HepG2 (cell line): Measurements from ENCODE around the gene SLC11A1. TPM values are rescaled to one million over a fixed set of nuclear protein-coding genes. Genes with fewer than 3 reads are reported as not detected.

Experiments
- ASH2L ChIP-seq: fragments of 300-600, 200-600 bp; sonication (generic); IDR thresholded peaks from 2 replicates; pipeline ENCODE4 v1.7.0; 2017; ENCODE audit warnings: low read depth, mild to moderate bottlenecking, moderate library complexity, mixed read lengths, low read length; ENCODE audit not compliant: insufficient read length
- ATF7 ChIP-seq, 2 experiments: fragments of 450-650 bp in 1 of 2; sonication (generic) in 1 of 2; formaldehyde crosslinking in 1 of 2; IDR thresholded peaks; 2 replicates each; pipeline versions ENCODE4 v1.4.0 to v1.6.1; 2016 to 2020; ENCODE audit warnings: antibody characterized with exemption in 1 of 2, mild to moderate bottlenecking in 1 of 2, missing genetic modification reagents in 1 of 2
- CHCHD3 ChIP-seq: sonication (generic); formaldehyde crosslinking; IDR thresholded peaks from 2 replicates; pipeline ENCODE4 v1.8.0; 2022; ENCODE audit warnings: mild to moderate bottlenecking, missing genetic modification reagents, moderate library complexity
- ESRRA ChIP-seq: sonication (generic); formaldehyde crosslinking; IDR thresholded peaks from 2 replicates; pipeline ENCODE4 v1.5.1; 2020; ENCODE audit warnings: mild to moderate bottlenecking, low read depth, missing genetic modification reagents
- IKZF1 ChIP-seq: fragments of 450-650 bp; IDR thresholded peaks from 2 replicates; pipeline ENCODE4 v1.7.1; 2016
- IKZF4 ChIP-seq: sonication (generic); formaldehyde crosslinking; IDR thresholded peaks from 2 replicates; pipeline ENCODE4 v1.5.1; 2020; ENCODE audit warnings: borderline replicate concordance, mild to moderate bottlenecking, low read depth, missing genetic modification reagents; ENCODE audit errors: not compliant biosample characterization
- MED1 ChIP-seq: sonication (generic); formaldehyde crosslinking; IDR thresholded peaks from 2 replicates; pipeline ENCODE4 v1.4.0; 2020; ENCODE audit warnings: missing genetic modification reagents
- MLXIP ChIP-seq: sonication (generic); formaldehyde crosslinking; IDR thresholded peaks from 2 replicates; pipeline ENCODE4 v1.9.0; 2021; ENCODE audit warnings: missing genetic modification reagents, borderline replicate concordance
- NCOA1 ChIP-seq: sonication (generic); formaldehyde crosslinking; IDR thresholded peaks from 2 replicates; pipeline ENCODE4 v1.9.0; 2021; ENCODE audit warnings: missing genetic modification reagents
- SCMH1 ChIP-seq: sonication (generic); formaldehyde crosslinking; IDR thresholded peaks from 2 replicates; pipeline ENCODE4 v1.9.0; 2021; ENCODE audit warnings: missing genetic modification reagents, mild to moderate bottlenecking, borderline replicate concordance
- SNAI1 ChIP-seq: sonication (generic); formaldehyde crosslinking; IDR thresholded peaks from 2 replicates; pipeline ENCODE4 v1.5.0; 2020; ENCODE audit warnings: mild to moderate bottlenecking, missing genetic modification reagents, borderline replicate concordance
- SOX5 ChIP-seq: IDR thresholded peaks from 2 replicates; pipeline ENCODE4 v1.6.1; 2016; ENCODE audit warnings: borderline replicate concordance
- SRSF9 ChIP-seq: fragments of 200-400 bp; formaldehyde crosslinking; IDR thresholded peaks from 2 replicates; pipeline ENCODE4 v1.6.1; 2018; ENCODE audit warnings: borderline replicate concordance, mild to moderate bottlenecking, low read depth, low read length; ENCODE audit not compliant: insufficient read depth, poor library complexity, severe bottlenecking
- TEF ChIP-seq: sonication (generic); formaldehyde crosslinking; IDR thresholded peaks from 2 replicates; pipeline ENCODE4 v1.5.0; 2020; ENCODE audit warnings: missing genetic modification reagents
- YY1 ChIP-seq: IDR thresholded peaks from 2 replicates; pipeline ENCODE4 v1.6.1; 2011; ENCODE audit warnings: low read length, low read depth, moderate library complexity, mild to moderate bottlenecking; ENCODE audit not compliant: insufficient read depth, insufficient replicate concordance
- ZBTB7B ChIP-seq: sonication (generic); formaldehyde crosslinking; IDR thresholded peaks from 2 replicates; pipeline ENCODE4 v1.4.0; 2020; ENCODE audit warnings: missing genetic modification reagents
- ZNF160 ChIP-seq: sonication (generic); formaldehyde crosslinking; IDR thresholded peaks from 2 replicates; pipeline ENCODE4 v1.8.0; 2022; ENCODE audit warnings: mild to moderate bottlenecking, inconsistent platforms, missing genetic modification reagents
- ZNF207 ChIP-seq: fragments of 450-650 bp; IDR thresholded peaks from 2 replicates; pipeline ENCODE4 v1.6.1; 2016; ENCODE audit warnings: antibody characterized with exemption, borderline replicate concordance
- ZNF263 ChIP-seq: sonication (generic); formaldehyde crosslinking; IDR thresholded peaks from 2 replicates; pipeline ENCODE4 v1.4.0; 2020; ENCODE audit warnings: missing genetic modification reagents
- ZNF558 ChIP-seq: sonication (generic); formaldehyde crosslinking; IDR thresholded peaks from 2 replicates; pipeline ENCODE4 v1.9.0; 2022; ENCODE audit warnings: mild to moderate bottlenecking, missing genetic modification reagents, borderline replicate concordance
- ZNF678 ChIP-seq: sonication (generic); formaldehyde crosslinking; IDR thresholded peaks from 2 replicates; pipeline ENCODE4 v1.4.0; 2020; ENCODE audit warnings: mild to moderate bottlenecking, missing genetic modification reagents
- ZSCAN12 ChIP-seq: sonication (generic); formaldehyde crosslinking; IDR thresholded peaks from 2 replicates; pipeline ENCODE4 v1.9.0; 2021; ENCODE audit warnings: mild to moderate bottlenecking, missing genetic modification reagents
- polyA plus RNA-seq, 8 experiments: library from polyadenylated mRNA; depleted of rRNA in 3 of 8; stranded (reverse) in 7 of 8; unstranded in 1 of 8; fragments of >200 nt; fragmentation: Illumina TruSeq in 4 of 8; extraction: Trizol in 4 of 8; gene quantifications; 2 replicates each; pipeline versions ENCODE4 v1.2.1 to v1.2.3, GENCODE V29; 2011 to 2016; ENCODE audit warnings: low read depth in 4 of 8, missing spikeins in 1 of 8, mixed read lengths in 1 of 8; ENCODE audit not compliant: insufficient read depth in 1 of 8
- total RNA-seq, 5 experiments: library from RNA; depleted of rRNA; stranded (reverse); fragments of >200 nt; fragmentation: Illumina TruSeq; extraction: Trizol; gene quantifications; 2 replicates each; pipeline ENCODE4 v1.2.3, GENCODE V29; 2016; ENCODE audit warnings: low read depth in 1 of 5
- TF ChIP-seq, protein P1 (sequence below): sonication (generic); formaldehyde crosslinking; IDR thresholded peaks from 2 replicates; pipeline ENCODE4 v1.8.0; 2022; ENCODE audit warnings: missing genetic modification reagents, low read depth, mild to moderate bottlenecking, borderline replicate concordance
- TF ChIP-seq, protein P2 (sequence below): sonication (generic); formaldehyde crosslinking; IDR thresholded peaks from 2 replicates; pipeline ENCODE4 v1.5.1; 2020; ENCODE audit warnings: missing genetic modification reagents, mild to moderate bottlenecking, borderline replicate concordance

SLC11A1 gene
- total and polyA plus RNA-seq, 2 of the 13 experiments (the other 11 are each of a cell fraction or from before 2014, with no cell fraction given), result 0.33 to 2.3 TPM

DNA sequence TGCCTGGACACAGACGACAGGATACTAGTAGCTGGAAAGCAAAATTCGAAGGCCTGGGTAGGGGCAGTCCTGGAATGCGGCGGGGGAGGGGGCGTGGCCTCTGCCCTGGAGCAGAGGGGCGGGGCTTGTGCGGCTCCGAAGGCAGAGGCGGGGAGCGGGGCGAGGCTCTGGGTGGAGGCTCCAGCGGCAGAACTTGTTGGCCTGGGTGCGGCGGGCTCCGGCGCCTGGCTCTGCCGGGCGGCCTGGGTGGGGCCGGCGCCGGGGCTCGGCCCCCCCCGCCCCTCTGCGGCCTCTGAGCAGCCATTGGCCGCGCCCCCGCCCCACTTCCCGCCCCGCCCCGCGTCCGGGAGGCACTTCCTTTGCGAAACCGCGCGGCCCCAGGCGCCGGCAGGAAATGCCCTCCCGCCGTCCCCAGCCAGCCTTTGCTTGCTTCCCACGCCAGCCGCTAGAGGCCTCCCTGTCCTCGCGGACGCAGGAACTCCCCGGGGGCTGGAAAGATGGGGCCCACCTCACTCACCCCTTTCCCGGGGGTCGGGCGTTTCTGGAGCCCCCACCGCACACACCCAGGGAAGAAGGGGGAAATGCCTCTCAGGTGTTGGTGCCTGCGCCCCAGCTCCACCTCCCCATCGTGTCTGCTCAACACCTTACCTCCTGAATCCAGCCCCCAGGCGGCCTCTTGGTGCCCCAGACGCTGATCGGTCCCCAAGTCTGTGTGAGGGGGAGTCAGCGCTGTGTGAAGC lies 24.3 kb downstream of the SLC11A1 start (continued):
- no peak for TF ChIP-seq MLXIP (CRISPR knock-in tag)
- TF ChIP-seq ZNF678, result no peak
- TF ChIP-seq ZSCAN12, result no peak
- TF ChIP-seq SRSF9, result no peak
- no peak for TF ChIP-seq SCMH1
- TF ChIP-seq SNAI1 (CRISPR knock-in tag), result peak; percentile 97
- no peak for TF ChIP-seq IKZF4 (CRISPR knock-in tag)
- TF ChIP-seq ASH2L, result no peak
- TF ChIP-seq, protein P1, sequence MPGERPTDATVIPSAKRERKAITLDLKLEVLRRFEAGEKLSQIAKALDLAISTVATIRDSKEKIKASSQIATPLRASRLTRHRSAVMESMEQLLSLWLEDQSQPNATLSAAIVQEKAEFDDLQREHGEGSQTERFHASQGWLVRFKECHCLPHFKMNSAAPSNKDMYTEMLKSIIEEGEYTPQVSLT (CRISPR knock-in tag), result no peak
- TF ChIP-seq ESRRA, result peak; percentile 33; the same call in 1 of the 2 replicates
- no peak for TF ChIP-seq IKZF1
- TF ChIP-seq, protein P2, sequence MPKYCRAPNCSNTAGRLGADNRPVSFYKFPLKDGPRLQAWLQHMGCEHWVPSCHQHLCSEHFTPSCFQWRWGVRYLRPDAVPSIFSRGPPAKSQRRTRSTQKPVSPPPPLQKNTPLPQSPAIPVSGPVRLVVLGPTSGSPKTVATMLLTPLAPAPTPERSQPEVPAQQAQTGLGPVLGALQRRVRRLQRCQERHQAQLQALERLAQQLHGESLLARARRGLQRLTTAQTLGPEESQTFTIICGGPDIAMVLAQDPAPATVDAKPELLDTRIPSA (CRISPR knock-in tag), result 0 out of 2 replicates have a peak, but pooled peaks have one; percentile 80
- TF ChIP-seq MED1, result peak; percentile 85
- TF ChIP-seq TEF (CRISPR knock-in tag), result no peak
- TF ChIP-seq YY1, result peak; percentile 85
- no peak for TF ChIP-seq ZNF263 (CRISPR knock-in tag)
- TF ChIP-seq ATF7 (IDR thresholded peaks at IDR 0.05), result no peak
- TF ChIP-seq ATF7 (CRISPR knock-in tag; IDR thresholded peaks at IDR 0.05), result no peak
- TF ChIP-seq ZNF207, result no peak
- peak; percentile 34 for TF ChIP-seq SOX5 (CRISPR knock-in tag)
- peak; percentile 32; the same call in 1 of the 2 replicates for TF ChIP-seq NCOA1 (CRISPR knock-in tag)
- TF ChIP-seq CHCHD3, result no peak
- peak; percentile 99 for TF ChIP-seq ZBTB7B
- peak; percentile 68; the same call in 1 of the 2 replicates for TF ChIP-seq ZNF160 (CRISPR knock-in tag)
- TF ChIP-seq ZNF558 (CRISPR knock-in tag), result no peak; the same call in 1 of the 2 replicates
